RKO (cell line): ENCODE measurements around the gene LRRK1.
A peak's percentile ranks its signal among the peaks of the same experiment; 100 is the strongest.

ENCODE experiments used
- DNase-seq: peaks from one replicate; pipeline ENCODE4 v3.0.0-alpha.2; 2016; ENCODE audit warnings: low spot score

The LRRK1 gene

DNA sequence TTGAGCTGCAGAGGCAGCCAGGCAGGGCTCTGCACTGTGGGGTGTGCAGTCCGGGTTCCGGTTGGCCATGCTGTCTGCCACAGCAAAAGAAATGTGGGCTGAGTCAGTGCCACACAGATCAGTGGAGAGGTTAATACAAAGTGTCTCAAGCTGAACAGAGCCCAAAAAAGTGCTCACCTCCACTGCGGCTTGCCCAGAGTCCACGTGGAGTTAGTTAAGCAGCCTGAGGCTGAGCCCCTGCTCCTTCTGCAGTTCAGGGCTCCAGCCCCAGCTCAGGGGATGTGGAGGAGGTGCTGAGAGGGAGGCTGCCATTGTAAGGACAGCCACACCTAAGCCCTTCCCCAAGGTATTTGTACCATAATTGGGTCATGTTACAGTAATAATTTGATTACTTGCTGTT lies 85.3 kb downstream of the LRRK1 start:
- no peak for DNase-seq

DNA sequence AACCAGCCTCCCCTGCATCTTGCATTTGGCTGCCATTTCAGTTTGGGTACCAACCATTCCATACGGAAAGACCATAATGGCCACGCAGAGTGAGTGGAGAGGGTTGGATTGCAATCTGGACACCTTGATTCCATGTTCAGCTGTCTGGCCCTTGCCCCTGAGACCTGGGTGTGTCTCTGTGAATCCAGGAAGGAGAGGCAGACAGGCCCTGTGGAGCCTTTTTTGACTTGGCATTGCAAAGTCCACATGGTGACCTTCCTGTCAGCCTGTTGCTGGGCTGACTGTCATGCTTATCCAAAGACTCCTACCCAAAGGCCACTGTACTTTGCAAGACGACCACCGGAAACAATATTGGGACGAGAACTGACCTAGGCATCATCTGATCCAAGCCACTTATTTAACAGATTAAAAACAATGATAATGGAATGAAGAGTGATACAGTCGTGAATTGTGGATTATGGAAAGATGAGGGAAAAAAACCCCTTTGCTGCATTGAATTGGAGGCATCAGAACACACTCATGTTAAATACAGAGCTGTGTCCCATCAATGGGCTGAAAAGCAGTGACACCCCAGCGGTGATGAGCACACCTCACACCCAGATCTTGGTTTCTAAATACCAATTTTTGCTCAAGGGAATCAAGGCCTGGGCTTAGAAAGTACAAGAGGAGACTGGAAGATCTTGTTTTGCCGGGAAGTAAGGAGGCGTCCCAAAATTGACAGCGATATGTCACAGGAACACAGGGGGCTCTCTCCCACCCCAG lies 86.0 kb downstream of the LRRK1 start:
- DNase-seq, result no peak

DNA sequence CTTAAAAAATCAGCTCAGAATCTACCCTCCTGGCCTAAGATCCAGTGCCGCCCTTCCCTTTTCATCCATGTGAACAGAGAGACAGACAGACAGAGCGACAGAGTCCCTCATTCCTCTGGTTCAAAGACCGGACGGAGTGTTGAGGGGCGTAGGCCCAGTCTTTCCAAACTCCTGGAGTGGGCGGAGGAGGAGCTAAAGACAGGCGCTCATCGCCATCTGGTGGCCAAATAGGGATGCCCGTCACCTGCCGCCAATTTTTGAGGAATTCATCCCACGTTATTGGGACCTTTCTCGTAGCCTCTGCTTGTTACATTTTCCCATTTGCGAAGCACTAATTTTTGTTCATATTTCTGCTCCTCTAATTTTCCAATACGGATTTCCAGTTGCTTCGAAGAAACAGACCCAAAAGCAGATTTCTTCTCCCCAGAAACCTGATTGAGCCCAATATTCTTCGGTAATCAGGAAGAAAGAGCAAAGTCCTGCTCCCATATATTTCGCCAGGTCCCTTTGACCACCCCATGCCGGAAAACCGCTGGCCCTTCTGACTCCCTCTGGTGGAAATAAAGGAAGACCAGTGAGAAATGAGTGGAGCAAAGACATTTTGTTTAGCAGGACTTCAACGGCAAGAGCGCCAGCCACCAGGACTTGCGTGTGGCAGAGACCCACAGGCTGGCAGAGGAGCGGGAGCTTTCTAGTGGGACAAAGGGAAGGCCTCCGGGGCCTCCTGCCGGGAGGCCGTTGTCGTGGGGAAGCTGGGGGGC lies 88.0 kb downstream of the LRRK1 start:
- DNase-seq, result peak; percentile 80

DNA sequence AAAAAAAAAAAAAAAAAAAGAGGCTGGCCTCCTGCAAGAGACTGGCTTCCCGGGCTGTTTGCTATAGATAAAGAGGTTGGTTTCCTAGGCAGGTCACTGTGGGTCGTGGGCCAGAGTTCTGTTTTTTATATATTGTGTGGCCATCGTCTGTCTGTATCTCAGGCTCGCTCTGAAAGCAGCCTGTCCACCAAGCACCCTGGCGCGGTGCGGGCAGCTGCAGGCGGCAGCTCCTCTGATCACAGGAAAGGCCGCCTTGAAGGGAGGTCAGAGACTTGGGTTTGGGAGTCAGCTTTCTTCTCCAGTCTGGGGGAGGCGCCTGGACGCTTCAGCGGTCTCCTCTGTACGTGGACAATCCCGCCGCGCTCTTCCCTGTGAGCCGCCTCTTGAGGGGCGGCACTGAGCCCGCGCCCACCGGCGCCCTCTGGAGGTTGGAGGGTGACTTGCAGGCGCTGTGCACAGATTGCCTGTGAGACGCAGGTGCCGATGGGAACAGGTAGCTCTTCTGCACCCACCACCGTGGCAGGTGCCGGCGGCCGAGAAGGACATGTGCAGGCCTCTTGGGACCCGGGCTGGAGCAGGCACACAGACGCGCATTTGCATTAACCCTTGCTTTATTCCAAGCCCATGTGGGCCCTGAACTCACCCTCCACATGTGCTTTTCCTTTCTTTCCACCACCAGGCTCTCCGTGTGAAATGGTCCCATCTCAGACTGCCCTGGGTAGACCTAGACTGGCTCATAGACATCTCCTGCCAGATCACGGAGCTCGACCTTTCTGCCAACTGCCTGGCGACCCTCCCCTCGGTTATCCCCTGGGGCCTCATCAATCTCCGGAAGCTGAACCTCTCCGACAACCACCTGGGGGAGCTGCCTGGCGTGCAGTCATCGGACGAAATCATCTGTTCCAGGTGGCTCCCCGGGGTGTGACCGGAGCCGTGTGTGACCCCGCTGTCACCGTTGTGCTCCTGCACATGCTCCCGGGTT lies 89.3 kb downstream of the LRRK1 start:
- DNase-seq, result no peak

DNA sequence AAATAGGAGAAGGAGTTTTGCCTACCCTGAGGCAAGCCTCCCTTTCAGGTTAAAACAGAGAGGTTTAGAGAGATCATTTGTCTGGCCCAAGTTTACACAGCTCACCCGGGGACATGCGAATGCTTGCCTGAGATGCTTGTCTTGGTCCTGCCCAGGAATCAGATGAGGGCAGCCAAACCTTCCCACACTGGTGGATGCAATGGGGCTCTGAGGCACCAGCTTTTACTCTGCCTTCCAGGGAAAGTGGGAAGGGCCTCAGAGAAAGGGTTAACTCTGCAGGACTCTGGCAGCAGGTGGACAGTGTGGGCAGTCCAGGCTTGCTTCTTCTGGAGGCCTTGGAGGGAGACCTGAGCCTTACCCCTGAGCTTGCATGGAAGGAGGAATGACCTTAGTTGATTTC lies 90.0 kb downstream of the LRRK1 start:
- DNase-seq, result no peak

DNA sequence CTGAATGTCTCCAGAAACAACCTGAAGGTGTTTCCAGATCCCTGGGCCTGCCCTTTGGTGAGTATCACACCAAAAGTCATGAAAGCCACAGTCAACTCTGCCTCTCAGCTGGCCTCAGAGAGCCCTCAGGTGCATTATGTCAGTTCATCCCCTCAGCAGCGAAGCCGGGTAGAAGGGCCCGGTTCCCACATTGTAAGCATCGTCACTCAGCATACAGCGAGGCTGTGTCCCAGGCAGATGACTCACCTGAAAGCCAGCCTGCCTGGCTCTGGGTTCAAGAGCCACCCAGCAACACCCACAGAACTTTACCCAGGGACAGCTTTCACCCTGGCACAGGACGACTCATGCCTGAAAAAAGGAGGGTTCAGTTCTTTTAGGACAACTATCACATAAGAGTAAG lies 91.6 kb downstream of the LRRK1 start:
- DNase-seq, result no peak

DNA sequence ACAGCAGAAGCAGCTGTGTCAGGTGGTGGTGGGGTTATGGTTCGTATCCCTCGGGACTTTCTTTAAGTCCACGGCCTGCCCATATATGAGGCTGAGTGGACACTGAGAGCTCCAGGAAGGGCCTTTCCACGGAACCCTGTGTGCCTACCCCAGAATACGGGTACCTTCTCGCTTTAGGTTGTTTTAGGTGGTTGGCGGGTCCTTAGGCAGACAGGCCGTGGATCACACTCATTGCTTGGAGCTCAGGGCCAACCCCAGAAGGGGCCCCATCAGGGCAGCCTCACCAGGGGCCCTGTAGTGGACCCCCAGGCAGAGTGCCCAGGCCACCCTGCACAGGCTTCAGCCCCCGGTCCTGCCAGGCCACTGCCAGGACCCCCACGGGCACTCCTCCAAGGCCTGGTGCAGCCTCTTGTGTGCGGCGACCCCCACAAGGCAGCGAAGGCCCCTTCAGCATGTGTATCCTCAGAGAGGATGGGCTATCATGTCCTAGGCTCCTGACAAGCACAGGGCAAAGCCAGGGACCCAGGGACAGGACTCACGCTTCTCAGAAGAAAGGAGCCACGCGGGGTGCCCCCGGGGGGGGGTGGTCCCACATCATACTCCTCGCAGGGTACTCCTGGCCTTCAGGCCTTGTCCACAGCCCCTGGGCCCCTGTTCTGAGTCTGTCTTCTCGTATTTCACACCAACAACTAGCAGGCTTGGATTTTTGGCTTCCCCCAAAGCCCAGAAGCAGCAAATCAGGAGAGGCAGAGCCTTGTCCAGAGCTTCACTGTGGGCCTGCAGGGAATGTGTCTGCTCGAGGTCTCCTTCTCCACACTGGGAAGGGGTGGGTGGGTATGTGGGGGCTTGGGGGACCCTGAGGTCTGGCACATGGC lies 93.4 kb downstream of the LRRK1 start:
- DNase-seq, result no peak

DNA sequence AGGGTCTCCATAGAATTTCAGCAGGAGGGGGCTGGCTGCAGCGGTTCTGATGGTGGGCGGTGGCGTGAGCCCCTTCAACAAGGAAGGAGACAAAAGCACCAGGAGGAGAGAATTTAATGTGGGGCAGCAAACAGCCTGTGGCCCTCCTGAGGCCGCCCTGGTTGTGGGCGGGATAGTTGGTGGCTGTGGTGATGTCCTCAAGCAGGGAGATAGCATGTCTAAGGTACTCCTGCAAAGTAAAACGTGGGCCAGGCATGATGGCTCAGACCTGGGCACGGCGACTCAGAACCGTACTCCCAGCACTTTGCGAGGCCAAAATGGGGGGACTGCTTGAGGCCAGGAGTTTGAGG lies 94.0 kb downstream of the LRRK1 start:
- DNase-seq, result no peak

DNA sequence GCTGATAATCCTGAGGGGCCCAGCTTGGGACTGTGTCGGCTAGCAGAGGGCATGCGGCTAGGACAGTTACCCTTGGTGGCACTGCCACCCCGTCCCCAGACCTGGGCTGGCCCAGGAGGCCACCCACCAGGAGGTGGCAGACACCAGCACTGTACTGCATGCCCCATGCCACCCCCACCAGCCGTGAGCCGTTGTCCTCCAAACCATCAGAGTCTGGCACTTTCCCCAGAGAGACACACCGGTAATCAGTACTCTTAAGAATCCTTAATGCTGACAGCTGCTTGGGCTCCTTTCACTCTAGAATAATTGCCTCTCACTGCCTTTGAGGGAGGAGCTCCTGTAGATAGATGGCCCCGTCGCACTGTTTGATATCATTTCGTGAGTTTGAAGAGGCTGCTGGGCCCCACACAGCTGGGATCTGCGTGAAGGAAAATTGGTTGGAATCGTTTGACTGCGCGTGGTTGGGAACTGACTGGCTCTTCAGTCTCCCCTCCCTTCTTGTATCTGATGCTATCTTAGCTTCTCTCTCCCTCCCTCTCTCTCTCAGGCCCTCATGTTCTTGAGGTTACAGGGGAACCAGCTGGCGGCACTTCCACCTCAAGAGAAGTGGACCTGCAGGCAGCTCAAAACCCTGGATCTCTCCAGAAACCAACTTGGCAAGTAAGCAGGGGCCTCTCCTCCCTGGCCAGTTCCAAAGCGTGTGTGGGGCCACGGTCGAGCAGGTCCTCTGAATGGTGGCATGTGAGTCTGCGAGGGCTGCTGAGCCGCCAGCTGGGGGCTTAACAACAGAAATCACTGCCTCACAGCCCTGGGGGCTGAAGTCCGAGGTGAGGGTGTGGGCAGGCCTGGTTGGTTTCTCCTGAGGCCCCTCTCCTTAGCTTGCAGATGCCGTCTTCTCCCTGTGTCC lies 94.9 kb downstream of the LRRK1 start:
- DNase-seq, result no peak

DNA sequence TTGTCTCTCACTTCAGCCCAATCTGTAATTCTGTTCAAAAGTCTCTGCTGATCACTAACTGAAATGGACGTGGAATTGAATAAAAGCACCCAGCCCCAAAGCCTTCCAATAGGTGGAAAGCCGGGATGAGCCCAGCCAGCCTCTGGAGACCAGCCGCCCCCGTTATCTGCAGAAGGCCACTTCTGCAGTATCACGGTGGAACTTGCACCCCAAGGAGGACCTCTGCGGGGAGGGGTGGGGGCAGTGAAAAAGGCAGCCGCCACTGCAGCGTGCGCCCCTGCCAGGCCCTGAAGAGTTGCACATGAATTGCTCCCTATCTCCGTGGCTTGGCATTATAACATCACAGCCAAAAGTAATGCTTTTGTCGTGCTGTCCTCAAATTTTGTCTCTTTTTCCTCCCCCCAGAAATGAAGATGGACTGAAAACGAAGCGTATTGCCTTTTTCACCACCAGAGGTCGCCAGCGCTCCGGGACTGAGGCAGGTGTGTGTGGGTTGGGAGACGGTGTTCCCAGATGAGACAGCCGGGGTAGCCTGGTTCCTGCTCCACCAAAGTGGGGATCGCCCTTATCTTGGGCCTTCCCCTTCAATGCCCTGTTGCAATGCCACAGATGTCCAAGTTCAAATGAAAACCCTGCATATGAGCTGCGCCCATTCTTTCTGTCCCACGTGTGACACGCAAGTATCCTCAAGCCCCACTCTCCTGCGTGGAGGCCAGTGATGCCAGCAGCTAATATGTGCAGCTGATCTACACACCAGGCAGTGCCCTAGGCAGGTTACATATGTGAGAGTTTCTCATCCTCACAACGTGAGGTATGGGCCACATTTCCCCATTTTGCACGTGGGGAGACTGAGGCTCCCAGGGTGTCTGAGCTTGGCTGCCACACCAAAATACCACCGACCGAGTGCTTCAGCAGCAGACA lies 96.0 kb downstream of the LRRK1 start:
- DNase-seq, result peak; percentile 56

DNA sequence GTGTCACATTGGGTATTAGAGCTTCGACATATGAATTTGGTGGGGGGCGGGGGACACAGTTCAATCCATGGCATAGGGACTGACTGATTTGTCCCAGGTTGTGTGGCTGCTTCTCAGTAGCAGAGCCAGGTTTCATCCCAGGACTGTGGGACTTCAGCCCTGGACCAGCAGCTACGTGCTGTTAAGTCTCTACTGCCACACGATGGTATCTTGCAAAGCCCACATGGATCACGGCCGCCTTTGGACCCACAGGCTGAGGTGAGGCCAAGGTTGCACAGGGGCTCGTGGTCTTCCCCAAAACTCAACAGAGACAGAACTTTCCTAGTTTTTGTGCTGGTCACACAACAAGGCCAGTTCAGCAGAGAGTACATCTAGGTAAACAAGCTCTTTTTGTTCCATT lies 97.4 kb downstream of the LRRK1 start:
- DNase-seq, result no peak

DNA sequence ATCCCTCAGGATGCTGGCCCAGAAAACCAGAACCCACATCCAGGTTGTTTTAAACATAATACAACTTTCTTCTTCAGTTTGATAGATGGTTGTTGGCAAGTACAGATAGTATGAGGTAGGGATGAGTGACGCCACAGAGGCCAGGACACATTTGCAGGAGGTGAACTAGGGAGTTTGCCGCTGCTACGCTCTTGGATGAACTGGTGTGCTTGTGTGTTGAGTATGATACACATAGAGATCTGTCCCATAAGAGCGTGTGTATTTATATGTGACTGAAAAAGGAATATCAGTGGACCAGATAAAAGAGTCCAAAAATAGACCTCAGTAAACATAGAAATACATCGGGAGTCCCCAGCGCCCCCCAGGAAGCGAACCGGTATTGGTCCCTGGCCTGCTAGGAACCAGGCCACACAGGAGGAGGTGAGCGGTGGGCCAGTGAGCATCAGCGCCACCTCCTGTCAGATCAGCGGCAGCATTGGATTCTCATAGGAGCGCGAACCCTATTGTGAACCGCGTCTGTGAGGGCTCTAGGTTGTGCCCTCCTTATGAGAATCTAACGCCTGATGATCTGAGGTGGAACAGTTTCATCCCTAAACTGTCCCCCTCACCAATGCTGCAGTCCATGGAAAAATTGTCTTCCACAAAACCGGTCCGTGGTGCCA lies 98.1 kb downstream of the LRRK1 start:
- no peak for DNase-seq

DNA sequence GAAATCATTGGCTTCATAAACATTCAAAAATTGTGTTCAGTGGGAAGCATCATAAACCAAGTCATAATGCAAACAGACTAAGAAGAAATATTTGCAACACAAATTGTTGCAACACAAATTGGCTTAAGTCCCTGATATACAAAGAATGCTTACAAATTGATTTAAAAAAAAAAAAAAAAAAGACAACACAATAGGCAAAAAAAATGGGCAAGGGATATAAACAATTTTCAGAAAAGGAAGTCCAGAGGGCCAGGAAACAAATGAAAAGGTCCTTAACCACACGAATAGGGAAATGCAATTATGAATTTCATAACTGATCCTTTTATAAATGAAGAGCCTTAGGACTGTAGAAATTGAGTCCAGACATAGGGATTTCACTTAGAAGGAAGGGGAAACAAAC lies 98.9 kb downstream of the LRRK1 start:
- DNase-seq, result no peak

DNA sequence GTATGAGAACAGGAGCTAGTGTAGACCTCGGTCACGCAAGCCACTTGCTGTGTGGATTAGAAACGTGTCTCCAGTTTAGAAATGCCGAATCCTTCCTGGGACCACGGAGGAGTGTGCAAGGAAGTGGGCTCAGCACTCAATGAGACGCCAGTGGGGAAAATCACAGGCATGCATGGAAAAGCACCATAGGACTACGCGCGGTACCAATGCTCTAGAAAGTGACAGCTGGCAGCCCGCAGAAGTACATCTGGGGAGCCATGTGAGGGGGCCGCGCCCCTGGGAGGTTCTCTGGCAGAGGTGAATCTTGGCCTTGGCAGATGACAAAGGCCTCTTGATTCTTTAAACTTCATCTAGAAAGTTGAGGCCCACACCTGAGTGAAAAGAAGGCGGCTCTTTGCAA lies 99.3 kb downstream of the LRRK1 start:
- DNase-seq, result no peak

DNA sequence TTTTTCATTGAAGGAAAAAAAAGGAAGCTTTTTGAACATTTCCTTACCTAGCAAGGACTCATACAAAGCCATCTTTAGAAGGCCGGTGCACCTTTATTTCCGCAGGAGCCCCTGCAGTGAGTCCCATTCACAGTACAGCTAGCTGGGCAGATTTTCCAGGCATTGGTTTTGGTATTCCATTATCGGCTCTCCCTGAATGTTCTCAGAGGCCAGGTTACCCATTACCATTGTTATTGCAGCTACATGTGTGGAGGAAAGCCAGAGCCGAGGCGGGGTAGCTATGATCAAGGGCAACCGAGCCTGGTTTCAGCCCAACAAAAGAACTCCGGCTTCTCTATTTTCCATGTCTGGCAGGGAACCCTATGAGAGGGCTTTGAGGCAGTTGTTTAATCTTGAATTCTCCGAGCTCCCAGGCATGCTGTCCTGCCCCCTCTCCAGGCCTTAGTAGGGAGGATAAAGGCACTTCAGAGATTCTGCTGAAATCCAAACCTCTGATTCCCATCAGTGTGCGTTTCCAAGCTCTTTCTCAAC lies 100.3 kb downstream of the LRRK1 start:
- no peak for DNase-seq

DNA sequence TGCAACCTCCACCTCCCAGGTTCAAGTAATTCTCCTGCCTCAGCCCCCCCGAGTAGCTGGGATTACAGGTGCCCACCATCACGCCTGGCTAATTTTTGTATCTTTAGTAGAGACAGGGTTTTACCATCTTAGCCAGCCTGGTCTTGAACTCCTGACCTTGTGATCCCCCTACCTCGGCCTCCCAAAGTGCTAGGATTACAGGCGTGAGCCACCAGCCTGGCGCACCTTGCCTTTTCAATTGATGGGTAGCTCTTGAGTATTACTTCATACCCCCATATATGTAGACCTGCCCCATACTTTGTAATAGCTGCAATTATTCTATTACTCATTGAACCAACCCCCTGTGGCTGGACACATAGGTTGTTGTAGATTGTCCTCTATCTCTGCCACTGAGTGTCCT lies 101.3 kb downstream of the LRRK1 start:
- no peak for DNase-seq

DNA sequence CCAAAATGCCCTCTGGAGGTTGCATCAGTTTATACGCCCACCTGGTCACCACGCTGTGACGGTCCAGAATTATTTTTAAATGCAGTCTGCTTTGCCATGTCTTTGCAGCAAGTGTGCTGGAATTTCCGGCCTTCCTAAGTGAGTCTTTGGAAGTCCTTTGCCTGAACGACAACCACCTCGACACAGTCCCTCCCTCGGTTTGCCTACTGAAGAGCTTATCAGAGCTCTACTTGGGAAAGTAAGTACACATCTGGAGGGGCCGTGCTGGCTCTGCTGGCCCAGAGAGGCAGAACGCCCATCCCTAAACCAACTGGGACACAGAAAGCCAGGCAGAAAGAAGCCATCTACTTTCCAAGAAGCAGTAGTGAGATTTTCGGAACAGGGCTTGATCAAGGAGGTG lies 101.8 kb downstream of the LRRK1 start:
- DNase-seq, result no peak

DNA sequence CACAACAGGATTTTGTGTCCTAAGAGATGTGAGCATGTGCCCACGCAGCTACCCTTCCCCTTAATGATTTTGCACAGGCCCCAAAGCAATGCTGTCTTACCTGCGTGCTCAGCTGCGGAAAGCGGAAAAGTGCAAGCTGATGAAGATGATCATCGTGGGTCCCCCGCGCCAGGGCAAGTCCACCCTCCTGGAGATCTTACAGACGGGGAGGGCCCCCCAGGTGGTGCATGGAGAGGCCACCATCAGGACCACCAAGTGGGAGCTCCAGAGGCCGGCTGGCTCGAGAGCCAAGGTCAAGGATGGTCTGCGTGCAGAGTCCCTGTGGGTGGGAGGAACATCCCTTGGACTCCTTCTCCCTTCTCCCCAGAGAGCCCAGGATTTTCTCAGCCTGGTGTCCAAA lies 103.1 kb downstream of the LRRK1 start:
- DNase-seq, result no peak

DNA sequence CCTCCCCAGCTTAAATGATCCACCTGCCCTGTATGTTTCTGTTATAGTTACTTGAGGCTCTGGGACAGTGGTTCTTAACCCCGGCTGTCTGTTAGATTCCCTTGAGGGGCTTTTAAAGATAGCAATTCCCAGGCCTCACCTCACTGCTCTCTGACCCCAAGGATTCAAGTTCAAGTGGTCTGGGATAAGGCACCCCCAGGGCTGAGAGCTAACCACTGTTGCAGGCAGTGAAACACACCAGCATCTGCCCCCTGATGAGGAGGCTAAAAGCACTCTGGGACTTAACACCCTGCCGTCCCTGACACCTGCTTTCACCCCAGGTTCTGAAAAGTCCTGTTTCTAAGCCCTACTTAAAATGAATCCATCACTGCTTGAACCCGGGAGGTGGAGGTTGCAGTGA lies 103.7 kb downstream of the LRRK1 start:
- no peak for DNase-seq
